SK-N-SH (cell line): ENCODE measurements around the gene RAD21L1. TPM values are rescaled to one million over a fixed set of nuclear protein-coding genes. Genes with fewer than 3 reads are reported as not detected.

Experiments used
- CTCF ChIA-PET: fragments of 300-600, 350-600 bp; formaldehyde crosslinking; extraction: SDS; loops from one replicate; lab custom pipeline; 2021; lab: Yijun Ruan, JAX
- POLR2A ChIA-PET: fragments of 350-600 bp; sonication (Branson Sonifier 250); formaldehyde crosslinking; extraction: SDS; loops from one replicate; lab custom pipeline; 2020; ENCODE audit warnings: antibody characterized with exemption, inconsistent platforms; lab: Yijun Ruan, JAX
- DNase-seq: peaks from one replicate; pipeline ENCODE4 v3.0.0; 2012
- H2AFZ ChIP-seq: fragments of 200-600 bp; sonication (generic); 2 replicates; pipeline ENCODE4 v1.8.1; 2016; ENCODE audit warnings: antibody characterized with exemption, mild to moderate bottlenecking, low read depth
- H3F3A ChIP-seq: fragments of 200-600 bp; sonication (generic); replicated peaks from 2 replicates; pipeline ENCODE3; 2016; ENCODE audit warnings: antibody characterized with exemption, mild to moderate bottlenecking; ENCODE audit not compliant: insufficient read depth
- H3K27ac ChIP-seq, 2 experiments: fragments of 200-500 bp in 1 of 2; fragments of 200-600 bp in 1 of 2; sonication (Bioruptor generic) in 1 of 2; sonication (generic), shearing (Covaris generic) in 1 of 2; 2 replicates each; pipeline versions ENCODE4 v1.5.1 to v1.6.1; 2014 to 2016; ENCODE audit warnings: low read depth in 2 of 2, inconsistent platforms in 1 of 2, low read length in 1 of 2, mild to moderate bottlenecking in 1 of 2, mixed read lengths in 1 of 2
- H3K27me3 ChIP-seq: fragments of 200-600 bp; sonication (generic), shearing (Covaris generic); 2 replicates; pipeline ENCODE4 v1.6.1; 2016; ENCODE audit warnings: mixed run types; ENCODE audit not compliant: insufficient read depth
- H3K36me3 ChIP-seq, 2 experiments: fragments of 200-500 bp in 1 of 2; fragments of 200-600 bp in 1 of 2; sonication (Bioruptor generic) in 1 of 2; sonication (generic) in 1 of 2; replicated peaks in 1 of 2; 2 replicates each; pipeline versions ENCODE3 to v1.5.1; 2014 to 2016; ENCODE audit warnings: low read length in 1 of 2, mild to moderate bottlenecking in 1 of 2; ENCODE audit not compliant: insufficient read depth in 2 of 2, control insufficient read depth in 1 of 2
- H3K4me1 ChIP-seq, 2 experiments: fragments of 200-500 bp in 1 of 2; fragments of 200-600 bp in 1 of 2; sonication (Bioruptor generic) in 1 of 2; sonication (generic), shearing (Covaris generic) in 1 of 2; 2 replicates each; pipeline versions ENCODE4 v1.5.1 to v1.6.1; 2014 to 2016; ENCODE audit warnings: low read depth in 1 of 2, low read length in 1 of 2, mixed run types in 1 of 2; ENCODE audit not compliant: insufficient read depth in 2 of 2, control insufficient read depth in 1 of 2
- H3K4me2 ChIP-seq: fragments of 200-600 bp; sonication (generic), shearing (Covaris generic); 2 replicates; pipeline ENCODE4 v1.6.1; 2017; ENCODE audit warnings: mixed run types
- H3K4me3 ChIP-seq, 2 experiments: fragments of 200-500 bp in 1 of 2; fragments of 200-600 bp in 1 of 2; sonication (Bioruptor generic) in 1 of 2; sonication (generic), shearing (Covaris generic) in 1 of 2; 2 replicates each; pipeline versions ENCODE4 v1.5.1 to v1.8.1; 2014 to 2016; ENCODE audit warnings: low read depth in 2 of 2, inconsistent platforms in 1 of 2, low read length in 1 of 2, mild to moderate bottlenecking in 1 of 2, mixed read lengths in 1 of 2, moderate library complexity in 1 of 2
- H3K79me2 ChIP-seq: fragments of 200-600 bp; sonication (generic); 2 replicates; pipeline ENCODE4 v1.8.1; 2017; ENCODE audit warnings: mild to moderate bottlenecking; ENCODE audit not compliant: insufficient read depth
- H3K9ac ChIP-seq: fragments of 200-600 bp; sonication (generic); 2 replicates; pipeline ENCODE4 v1.6.1; 2017; ENCODE audit warnings: mixed run types
- H3K9me2 ChIP-seq: fragments of 200-600 bp; sonication (generic); 2 replicates; pipeline ENCODE4 v1.6.1; 2017; ENCODE audit warnings: mixed run types
- H3K9me3 ChIP-seq: fragments of 200-600 bp; sonication (generic); 2 replicates; pipeline ENCODE4 v1.6.1; 2017; ENCODE audit warnings: mixed run types, mild to moderate bottlenecking, moderate library complexity
- H4K20me1 ChIP-seq: fragments of 200-600 bp; sonication (generic); 2 replicates; pipeline ENCODE4 v1.6.1; 2017; ENCODE audit warnings: mild to moderate bottlenecking, mixed run types; ENCODE audit not compliant: insufficient read depth
- FOSL2 ChIP-seq: IDR thresholded peaks from 2 replicates; pipeline ENCODE4 v1.4.0; 2012; ENCODE audit warnings: low read depth, mild to moderate bottlenecking, moderate library complexity, borderline replicate concordance
- MEF2A ChIP-seq: IDR thresholded peaks from 2 replicates; pipeline ENCODE4 v1.4.0; 2012; ENCODE audit warnings: low read depth, borderline replicate concordance
- MXI1 ChIP-seq: IDR thresholded peaks from 2 replicates; pipeline ENCODE4 v1.6.1; 2012; ENCODE audit warnings: mild to moderate bottlenecking, low read depth, low read length, improper control_type of control experiment
- NRF1 ChIP-seq: IDR thresholded peaks from 2 replicates; pipeline ENCODE4 v1.6.1; 2012; ENCODE audit warnings: low read depth, mild to moderate bottlenecking, low read length
- POLR2AphosphoS5 ChIP-seq: IDR thresholded peaks from 2 replicates; pipeline ENCODE4 v1.6.1; 2012; ENCODE audit warnings: low read depth, low read length
- RAD21 ChIP-seq: IDR thresholded peaks from 2 replicates; pipeline ENCODE4 v1.6.1; 2012; ENCODE audit warnings: mild to moderate bottlenecking, low read length
- RCOR1 ChIP-seq: fragments of 150-350 bp; IDR thresholded peaks from 2 replicates; pipeline ENCODE4 v1.6.1; 2017; ENCODE audit warnings: antibody characterized with exemption, low read length
- RXRA ChIP-seq: IDR thresholded peaks from 2 replicates; pipeline ENCODE4 v1.4.0; 2012; ENCODE audit warnings: low read depth, mild to moderate bottlenecking, borderline replicate concordance
- SIN3A ChIP-seq: IDR thresholded peaks from 2 replicates; pipeline ENCODE4 v1.6.1; 2012; ENCODE audit warnings: low read depth, mild to moderate bottlenecking, low read length, moderate library complexity, borderline replicate concordance
- TAF1 ChIP-seq: IDR thresholded peaks from 2 replicates; pipeline ENCODE4 v1.6.1; 2012; ENCODE audit warnings: low read depth, mild to moderate bottlenecking, low read length, moderate library complexity, borderline replicate concordance
- TEAD4 ChIP-seq: IDR thresholded peaks from 2 replicates; pipeline ENCODE4 v1.4.0; 2012; ENCODE audit warnings: mild to moderate bottlenecking, borderline replicate concordance; ENCODE audit not compliant: insufficient read depth
- YY1 ChIP-seq: IDR thresholded peaks from 2 replicates; pipeline ENCODE4 v1.4.0; 2012; ENCODE audit warnings: low read depth, mild to moderate bottlenecking
- WGBS: methylation state at CpG from one replicate; pipeline ENCODE4 v1.1.6; 2017; ENCODE audit warnings: low lambda C conversion rate; 5-methylcytosine and 5-hydroxymethylcytosine counted together
- polyA plus RNA-seq, 3 experiments: library from polyadenylated mRNA; depleted of rRNA; stranded (reverse); fragments of >200 nt; gene quantifications; 2 replicates each; pipeline ENCODE4 v1.2.3, GENCODE V29; 2012
- TF ChIP-seq, protein P1 (sequence below): IDR thresholded peaks from 2 replicates; pipeline ENCODE4 v1.4.0; 2012; ENCODE audit warnings: low read depth
- TF ChIP-seq, protein P2 (sequence below): IDR thresholded peaks from 2 replicates; pipeline ENCODE4; 2012
- TF ChIP-seq, protein P3 (sequence below): IDR thresholded peaks from 2 replicates; pipeline ENCODE4 v1.6.1; 2012; ENCODE audit warnings: mild to moderate bottlenecking, low read depth, low read length, moderate library complexity

Gene RAD21L1
- polyA plus RNA-seq, 1 of the 3 experiments (the other 2 are of a cell fraction), result 0.03 TPM

DNA sequence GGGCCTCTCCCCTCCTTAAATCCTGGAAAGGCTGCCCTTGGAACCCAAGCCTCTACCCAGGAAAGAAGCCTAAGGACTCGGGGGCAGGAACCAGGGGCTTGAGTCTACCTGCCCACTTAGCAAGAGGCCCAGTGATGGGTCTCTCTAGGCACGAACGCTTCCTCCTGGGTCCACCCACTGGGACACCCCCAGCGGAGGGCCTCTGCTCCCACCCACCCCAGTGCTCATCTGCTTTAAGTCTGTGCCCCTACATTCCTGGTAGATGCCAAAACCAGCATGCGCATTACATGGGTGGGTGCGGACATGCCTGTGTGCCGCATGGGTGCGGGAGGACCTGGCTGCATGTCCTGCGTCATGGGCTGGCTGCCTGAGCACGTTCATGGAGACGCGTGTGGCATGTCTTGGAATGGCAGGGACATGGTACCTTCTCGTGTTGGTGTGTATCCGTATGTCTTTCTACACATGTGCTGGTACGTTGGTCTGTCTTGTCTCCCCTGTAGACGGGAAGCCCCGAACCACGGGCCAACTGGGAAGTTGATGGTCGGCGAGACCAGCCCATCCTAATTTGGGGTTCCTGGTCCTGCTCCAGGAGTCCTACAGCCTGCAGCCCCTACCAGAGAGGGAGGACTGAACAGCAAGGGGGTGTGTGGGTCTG, 69.6 kb downstream of the RAD21L1 start:
- H3K27ac ChIP-seq, result no peak overlapping the region
- H3K27me3 ChIP-seq, result no peaks in the 10 kb centered on the region
- no peak for DNase-seq
- H3K4me2 ChIP-seq, result no peak overlapping the region
- H3K4me3 ChIP-seq, result no peak overlapping the region
- TF ChIP-seq TEAD4, result no peak
- TF ChIP-seq RAD21, result no peak
- no peak for TF ChIP-seq RXRA
- POLR2A ChIA-PET, result no interaction called here
- no peaks in the 10 kb centered on the region for H3K9me2 ChIP-seq
- H3K79me2 ChIP-seq, result no peaks in the 10 kb centered on the region
- WGBS, result 83% methylated on average over 16 of the region's 20 CpGs
- H3K4me1 ChIP-seq, result peaks cover under 1 to 7% of the 10 kb centered on the region in 2 experiments; a peak in 1 of 4 replicates
- H3F3A ChIP-seq, result no peaks in the 10 kb centered on the region
- H3K9ac ChIP-seq, result no peak overlapping the region
- H3K36me3 ChIP-seq, result peaks cover 0 to 7% of the 10 kb centered on the region in 2 experiments
- CTCF ChIA-PET, result no interaction called here
- no peaks in the 10 kb centered on the region for H3K9me3 ChIP-seq
- no peak overlapping the region for H2AFZ ChIP-seq
- H4K20me1 ChIP-seq, result no peaks in the 10 kb centered on the region

DNA sequence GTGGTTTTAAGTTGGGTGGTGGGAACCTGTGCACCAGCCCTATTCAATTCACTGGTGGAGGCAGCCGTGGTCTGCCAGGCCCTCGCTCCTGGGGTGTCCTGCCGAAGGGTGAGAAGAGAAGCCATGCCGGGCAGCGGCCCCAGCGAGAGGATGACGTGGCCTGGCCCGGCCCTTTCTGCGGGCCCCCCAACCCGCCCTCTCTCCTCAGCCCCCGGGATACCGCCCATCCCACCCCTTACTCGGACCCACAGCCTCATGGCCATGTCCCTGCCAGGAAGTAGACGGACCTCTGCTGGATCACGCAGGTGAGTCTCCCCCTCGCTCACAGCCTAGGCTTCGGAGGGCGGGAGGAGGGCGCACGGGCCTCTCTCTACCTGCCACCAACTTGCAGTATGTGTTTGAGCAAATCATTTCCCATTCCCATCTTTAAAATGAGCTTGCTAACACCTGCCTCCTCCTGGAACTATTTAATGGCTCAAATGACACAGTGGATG, 70.3 kb downstream of the RAD21L1 start:
- H3F3A ChIP-seq, result no peaks in the 10 kb centered on the region
- TF ChIP-seq MEF2A, result no peak
- TF ChIP-seq MXI1, result no peak
- TF ChIP-seq RCOR1, result no peak
- TF ChIP-seq YY1, result no peak
- POLR2A ChIA-PET, result no interaction called here
- H3K4me3 ChIP-seq, result no peak overlapping the region
- peaks cover 4% of the 10 kb centered on the region in 2 experiments; a peak in 1 of 4 replicates for H3K4me1 ChIP-seq
- no peaks in the 10 kb centered on the region for H4K20me1 ChIP-seq
- H3K36me3 ChIP-seq, result peaks cover 0 to 7% of the 10 kb centered on the region in 2 experiments
- H3K4me2 ChIP-seq, result no peak overlapping the region
- H3K9me3 ChIP-seq, result no peaks in the 10 kb centered on the region
- H3K9ac ChIP-seq, result no peak overlapping the region
- WGBS, result 88% methylated on average over 16 of the region's 20 CpGs
- DNase-seq, result no peak
- H3K9me2 ChIP-seq, result no peaks in the 10 kb centered on the region
- H3K27ac ChIP-seq, result no peak overlapping the region
- no peaks in the 10 kb centered on the region for H3K27me3 ChIP-seq
- no peak overlapping the region for H2AFZ ChIP-seq
- CTCF ChIA-PET, result no interaction called here
- H3K79me2 ChIP-seq, result no peaks in the 10 kb centered on the region

DNA sequence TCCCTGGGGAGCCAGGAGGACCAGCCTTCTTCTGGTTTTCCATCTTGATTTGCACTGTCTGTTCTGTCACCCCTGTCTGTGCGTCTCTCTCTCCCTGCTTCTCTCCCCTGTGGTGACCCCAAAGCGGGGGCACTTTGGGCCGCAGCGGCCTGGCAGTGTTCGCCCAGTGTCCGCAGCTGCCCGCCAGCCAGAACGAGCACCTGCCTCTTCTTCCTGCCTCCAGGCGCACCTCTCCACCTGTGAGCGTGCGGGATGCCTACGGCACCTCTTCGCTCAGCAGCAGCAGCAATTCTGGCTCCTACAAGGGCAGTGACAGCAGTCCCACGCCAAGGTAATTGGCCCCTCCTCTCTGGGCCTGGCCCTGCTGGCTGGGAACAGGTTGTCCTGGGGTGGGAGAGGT, 71.1 kb downstream of the RAD21L1 start:
- Histone ChIP-seq H3K4me1 (peaks cover 0 to 4% of the 10 kb centered on the region in 2 experiments; a peak in 1 of 4 replicates), H3K9me3 (no peaks in the 10 kb centered on the region), H3K36me3 (peaks cover 0 to 7% of the 10 kb centered on the region in 2 experiments), H3K27me3 (no peaks in the 10 kb centered on the region), H3K27ac (no peak overlapping the region), H3K4me2 (no peak overlapping the region), H2AFZ (no peak overlapping the region), H3K9me2 (no peaks in the 10 kb centered on the region), H4K20me1 (no peaks in the 10 kb centered on the region), H3K9ac (no peak overlapping the region), H3F3A (no peaks in the 10 kb centered on the region), H3K79me2 (no peaks in the 10 kb centered on the region), H3K4me3 (no peak overlapping the region)
- no peak for DNase-seq
- ChIA-PET POLR2A (no interaction called here), CTCF (interaction anchor here (2.9 kb wide), 1 partner anchor 170 kb away, joined by 11 read pairs; the partner anchor contains the start of gene NSFL1C)
- WGBS, result 88% methylated on average over 14 of the region's 14 CpGs
- TF ChIP-seq TEAD4 (no peak), TAF1 (no peak), NRF1 (no peak), SIN3A (no peak), POLR2AphosphoS5 (no peak), FOSL2 (no peak), RAD21 (no peak), RCOR1 (no peak)
- TF ChIP-seq, protein P1, sequence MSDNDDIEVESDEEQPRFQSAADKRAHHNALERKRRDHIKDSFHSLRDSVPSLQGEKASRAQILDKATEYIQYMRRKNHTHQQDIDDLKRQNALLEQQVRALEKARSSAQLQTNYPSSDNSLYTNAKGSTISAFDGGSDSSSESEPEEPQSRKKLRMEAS, result no peak
- TF ChIP-seq, protein P2, sequence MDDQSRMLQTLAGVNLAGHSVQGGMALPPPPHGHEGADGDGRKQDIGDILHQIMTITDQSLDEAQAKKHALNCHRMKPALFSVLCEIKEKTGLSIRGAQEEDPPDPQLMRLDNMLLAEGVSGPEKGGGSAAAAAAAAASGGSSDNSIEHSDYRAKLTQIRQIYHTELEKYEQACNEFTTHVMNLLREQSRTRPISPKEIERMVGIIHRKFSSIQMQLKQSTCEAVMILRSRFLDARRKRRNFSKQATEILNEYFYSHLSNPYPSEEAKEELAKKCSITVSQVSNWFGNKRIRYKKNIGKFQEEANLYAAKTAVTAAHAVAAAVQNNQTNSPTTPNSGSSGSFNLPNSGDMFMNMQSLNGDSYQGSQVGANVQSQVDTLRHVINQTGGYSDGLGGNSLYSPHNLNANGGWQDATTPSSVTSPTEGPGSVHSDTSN, result no peak
- TF ChIP-seq, protein P3, sequence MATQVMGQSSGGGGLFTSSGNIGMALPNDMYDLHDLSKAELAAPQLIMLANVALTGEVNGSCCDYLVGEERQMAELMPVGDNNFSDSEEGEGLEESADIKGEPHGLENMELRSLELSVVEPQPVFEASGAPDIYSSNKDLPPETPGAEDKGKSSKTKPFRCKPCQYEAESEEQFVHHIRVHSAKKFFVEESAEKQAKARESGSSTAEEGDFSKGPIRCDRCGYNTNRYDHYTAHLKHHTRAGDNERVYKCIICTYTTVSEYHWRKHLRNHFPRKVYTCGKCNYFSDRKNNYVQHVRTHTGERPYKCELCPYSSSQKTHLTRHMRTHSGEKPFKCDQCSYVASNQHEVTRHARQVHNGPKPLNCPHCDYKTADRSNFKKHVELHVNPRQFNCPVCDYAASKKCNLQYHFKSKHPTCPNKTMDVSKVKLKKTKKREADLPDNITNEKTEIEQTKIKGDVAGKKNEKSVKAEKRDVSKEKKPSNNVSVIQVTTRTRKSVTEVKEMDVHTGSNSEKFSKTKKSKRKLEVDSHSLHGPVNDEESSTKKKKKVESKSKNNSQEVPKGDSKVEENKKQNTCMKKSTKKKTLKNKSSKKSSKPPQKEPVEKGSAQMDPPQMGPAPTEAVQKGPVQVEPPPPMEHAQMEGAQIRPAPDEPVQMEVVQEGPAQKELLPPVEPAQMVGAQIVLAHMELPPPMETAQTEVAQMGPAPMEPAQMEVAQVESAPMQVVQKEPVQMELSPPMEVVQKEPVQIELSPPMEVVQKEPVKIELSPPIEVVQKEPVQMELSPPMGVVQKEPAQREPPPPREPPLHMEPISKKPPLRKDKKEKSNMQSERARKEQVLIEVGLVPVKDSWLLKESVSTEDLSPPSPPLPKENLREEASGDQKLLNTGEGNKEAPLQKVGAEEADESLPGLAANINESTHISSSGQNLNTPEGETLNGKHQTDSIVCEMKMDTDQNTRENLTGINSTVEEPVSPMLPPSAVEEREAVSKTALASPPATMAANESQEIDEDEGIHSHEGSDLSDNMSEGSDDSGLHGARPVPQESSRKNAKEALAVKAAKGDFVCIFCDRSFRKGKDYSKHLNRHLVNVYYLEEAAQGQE, result no peak
